Upper lobe of left lung (tissue), 4 donors: ENCODE results near the gene USPL1.

Experiments
- CTCF ChIP-seq, 6 experiments: fragments of 450-650 bp in 4 of 6; fragments of 200-600 bp in 2 of 6; sonication (generic) in 2 of 6; IDR thresholded peaks; one replicate each; pipeline ENCODE4 v1.5.1; 2016 to 2019; ENCODE audit warnings: antibody characterized with exemption in 6 of 6
- EP300 ChIP-seq, 4 donors: sonication (generic); formaldehyde crosslinking; IDR thresholded peaks; one replicate each; pipeline ENCODE4 v1.5.1; 2017; ENCODE audit warnings: antibody characterized with exemption in 4 of 4, control low read depth in 2 of 4
- POLR2A ChIP-seq, 4 donors: fragments of 450-650 bp; IDR thresholded peaks; one replicate each; pipeline ENCODE4 v1.5.1; 2016 to 2017; ENCODE audit warnings: antibody characterized with exemption in 4 of 4, mild to moderate bottlenecking in 2 of 4

- TF ChIP-seq CTCF (IDR thresholded peaks at IDR 0.05): no peak
- TF ChIP-seq POLR2A (IDR thresholded peaks at IDR 0.05): no peak
- no peak for TF ChIP-seq EP300 (IDR thresholded peaks at IDR 0.05)
Measured at GRCh38 chr13:30593001-30593400, 24.7 kb upstream of the USPL1 start.
